Embryonic facial prominence (tissue), 1 donor: ENCODE data around the gene COX10.
"Not testable (repeated sequence)": the region's sequence is repeated elsewhere in the genome, so short reads cannot be mapped to it uniquely, and the experiment has no call there.

Experiments
- DNase-seq: peaks from one replicate; pipeline ENCODE4 v3.0.0-alpha.2; 2016; ENCODE audit errors: extremely low spot score

Gene COX10

DNA sequence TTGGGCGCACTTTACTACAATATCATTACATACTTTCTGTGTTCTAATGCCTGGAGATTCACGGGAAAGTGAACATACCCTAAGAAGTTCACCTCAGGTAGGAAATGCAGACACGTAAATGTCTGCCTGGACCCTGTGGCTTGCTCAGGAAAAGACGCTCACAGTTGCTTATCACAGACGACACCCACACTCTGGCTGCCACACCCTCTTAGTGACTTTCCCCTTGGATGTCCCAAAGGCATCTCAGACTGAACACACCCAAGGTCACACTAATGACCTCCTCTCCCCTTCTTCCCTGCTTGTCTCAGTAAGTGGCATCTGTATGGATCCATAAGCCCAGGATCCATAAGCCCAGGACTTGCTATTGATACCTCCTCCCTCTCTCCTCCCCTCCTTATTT is 134.8 kb downstream of the COX10 start:
- DNase-seq: no peak

DNA sequence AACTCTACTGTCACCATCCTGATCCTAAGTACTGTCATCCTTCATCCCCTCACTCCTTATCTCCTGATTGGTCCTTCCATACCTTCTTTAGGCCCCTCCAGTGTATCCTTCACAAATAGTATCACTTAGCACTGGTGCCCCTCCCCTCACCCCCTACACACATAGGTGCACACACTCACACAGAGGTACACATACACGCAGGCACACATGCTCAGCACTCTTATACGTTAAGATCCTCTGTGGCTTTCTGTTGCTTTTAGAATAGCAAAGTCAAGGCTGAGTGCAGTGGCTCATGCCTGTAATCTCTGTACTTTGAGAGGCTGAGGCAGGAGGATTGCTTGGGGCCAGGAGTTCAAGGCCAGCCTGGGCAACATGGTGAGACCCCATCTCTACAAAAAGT is 135.2 kb downstream of the COX10 start:
- no peak for DNase-seq

- no peak for DNase-seq
Observed at GRCh38 chr17:14205380-14205779, 136.1 kb downstream of the COX10 start.

DNA sequence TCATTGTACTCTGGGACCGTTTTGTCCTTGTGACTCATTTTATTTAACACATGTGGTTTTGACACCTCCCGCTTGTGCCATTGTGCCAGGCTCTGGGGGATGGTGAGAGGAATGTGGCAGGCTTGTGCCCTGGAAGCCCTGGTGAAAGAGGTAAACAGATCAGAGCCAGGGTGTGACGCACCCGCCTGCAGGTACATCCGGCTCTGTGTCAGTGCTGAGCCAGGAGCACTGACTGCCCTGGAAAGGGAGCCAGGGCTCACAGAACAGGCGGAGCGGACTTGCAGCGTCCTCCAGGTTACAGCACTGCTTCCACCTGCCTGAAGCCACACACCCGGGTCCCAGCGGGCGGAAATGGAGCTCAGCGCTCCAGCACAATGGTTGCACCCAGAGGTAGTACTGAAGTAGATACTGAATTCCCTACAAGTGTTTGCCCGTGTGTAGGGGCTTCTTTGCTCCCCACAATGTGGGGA is 136.7 kb downstream of the COX10 start:
- DNase-seq: no peak

- DNase-seq: no peak
Observed at GRCh38 chr17:14206891-14207290, 137.6 kb downstream of the COX10 start.

DNA sequence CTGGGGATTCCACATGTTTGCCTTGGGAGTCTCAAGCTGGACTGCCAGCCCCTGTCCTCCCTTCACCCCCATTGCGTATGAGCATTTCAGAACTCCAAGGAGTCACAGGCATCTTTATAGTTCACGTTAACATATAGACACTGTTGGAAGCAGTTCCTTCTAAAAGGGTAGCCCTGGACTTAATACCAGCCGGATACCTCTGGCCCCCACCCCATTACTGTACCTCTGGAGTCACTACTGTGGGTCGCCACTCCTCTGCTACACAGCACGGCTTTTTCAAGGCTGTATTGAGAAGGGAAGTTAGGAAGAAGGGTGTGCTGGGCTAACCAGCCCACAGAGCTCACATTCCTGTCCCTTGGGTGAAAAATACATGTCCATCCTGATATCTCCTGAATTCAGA is 138.5 kb downstream of the COX10 start:
- DNase-seq: no peak

DNA sequence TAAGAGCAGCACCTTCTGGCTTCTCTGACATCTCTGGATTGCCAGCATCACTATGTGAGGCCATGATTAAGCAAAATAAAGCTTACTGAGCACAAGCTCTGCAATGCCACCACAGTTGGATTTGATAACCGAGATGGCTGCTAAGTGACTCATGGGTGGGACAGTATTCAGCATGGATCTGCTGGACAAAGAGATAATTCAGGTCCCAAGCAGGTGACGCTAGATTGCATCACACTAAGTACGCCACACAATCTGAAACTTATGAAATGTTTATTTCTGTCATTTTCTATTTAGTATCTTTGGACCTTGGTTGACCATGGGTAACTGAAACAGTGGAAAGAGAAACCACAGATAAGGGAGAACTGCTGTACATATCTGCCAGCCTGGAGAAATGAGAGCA is 139.9 kb downstream of the COX10 start:
- no peak for DNase-seq

DNA sequence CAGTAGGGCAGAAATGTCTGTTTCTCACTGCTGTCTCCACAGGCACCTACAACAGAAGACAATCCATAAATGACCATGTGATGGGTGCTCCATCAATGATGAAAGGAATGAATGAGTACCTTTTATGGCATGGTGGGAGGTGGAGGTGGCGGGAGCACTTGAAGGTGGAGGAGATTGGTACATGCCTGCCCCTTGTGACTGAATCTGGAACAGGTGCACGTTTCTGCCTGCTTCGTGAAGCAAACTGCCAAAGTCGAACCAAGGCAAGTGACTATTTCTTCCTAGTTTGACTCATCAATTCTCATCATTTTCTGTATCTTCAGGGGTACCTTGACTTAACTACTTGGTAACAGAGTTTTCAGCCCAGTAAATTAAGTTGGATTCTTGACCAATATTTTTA is 141.9 kb downstream of the COX10 start:
- DNase-seq: no peak

DNA sequence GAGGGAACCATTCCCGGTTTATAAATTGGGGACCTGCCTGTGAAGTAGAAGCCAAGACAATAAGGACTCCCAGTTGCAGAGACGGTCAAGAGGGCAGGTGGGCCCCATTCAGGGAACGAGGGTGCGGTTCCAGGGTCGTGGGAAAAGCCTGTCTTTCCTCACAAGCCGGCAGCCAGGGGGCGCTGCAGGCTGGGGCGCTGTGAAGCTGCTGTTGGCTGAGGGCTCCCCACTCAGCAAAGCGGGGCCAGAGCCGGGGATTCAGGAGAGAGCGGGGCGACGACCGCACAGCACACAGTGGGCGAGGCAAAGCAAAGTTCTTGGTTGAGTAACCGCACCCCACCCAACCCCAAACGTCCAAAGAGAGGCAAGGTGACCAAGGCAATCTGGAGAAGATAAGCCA is 142.5 kb downstream of the COX10 start:
- DNase-seq: no peak

DNA sequence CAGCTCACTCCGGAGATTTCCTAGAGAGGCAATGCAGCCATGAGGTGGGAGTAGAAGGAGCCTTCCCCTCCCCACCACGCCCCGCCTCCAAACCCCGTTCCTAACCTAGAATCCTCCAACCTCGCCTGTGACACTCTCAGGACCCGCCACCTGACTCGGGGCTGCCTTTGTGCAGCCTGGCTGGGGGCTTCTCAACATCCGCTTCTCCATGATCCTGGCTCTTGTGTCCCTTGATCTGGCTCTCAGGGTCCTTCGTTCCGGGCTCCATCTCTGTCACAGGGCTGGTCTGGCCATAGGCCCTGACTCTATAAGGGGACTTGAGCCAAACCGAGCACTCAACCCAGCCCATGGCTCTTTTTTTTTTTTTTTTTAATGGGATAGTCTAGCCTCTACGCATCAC is 143.1 kb downstream of the COX10 start:
- DNase-seq: no peak

- no peak for DNase-seq
Observed at GRCh38 chr17:14214271-14214670, 145.0 kb downstream of the COX10 start.

- DNase-seq: no peak
Observed at GRCh38 chr17:14222611-14223010, 153.3 kb downstream of the COX10 start.

DNA sequence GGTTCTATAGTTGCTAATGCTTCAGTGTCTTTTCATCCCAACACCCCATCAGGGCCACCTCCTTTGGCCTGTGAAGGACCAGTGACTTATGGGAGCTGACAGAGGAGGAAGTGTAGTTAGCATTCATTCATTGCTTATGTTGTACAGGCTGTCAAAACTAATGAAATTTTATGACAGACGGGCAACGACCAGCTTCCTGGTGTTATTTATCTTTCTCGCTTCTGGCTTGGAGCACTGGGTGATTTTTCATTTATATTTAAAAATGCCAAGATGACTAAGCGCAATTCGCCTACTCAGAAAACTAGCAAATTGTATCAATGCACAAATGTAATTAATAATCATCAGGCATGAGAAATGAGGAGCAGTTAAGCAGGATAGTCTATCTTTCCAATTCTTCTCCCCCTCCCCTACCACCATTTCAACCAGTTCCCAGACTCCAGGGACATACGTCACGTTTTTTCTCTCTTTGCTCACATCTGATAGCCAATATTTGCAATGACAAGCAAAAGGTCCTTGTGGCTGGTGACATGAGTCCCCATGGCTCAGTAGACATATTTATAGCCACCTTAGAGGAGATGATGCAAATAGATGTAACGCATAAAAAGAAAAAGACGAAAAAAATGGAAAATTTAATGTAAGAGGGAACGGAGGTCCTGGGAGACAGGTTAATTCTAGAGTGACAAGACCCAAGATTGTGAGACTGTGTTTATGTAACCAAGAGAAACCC is 156.1 kb downstream of the COX10 start:
- DNase-seq: no peak

- no peak for DNase-seq
Observed at GRCh38 chr17:14227052-14227451, 157.7 kb downstream of the COX10 start.

DNA sequence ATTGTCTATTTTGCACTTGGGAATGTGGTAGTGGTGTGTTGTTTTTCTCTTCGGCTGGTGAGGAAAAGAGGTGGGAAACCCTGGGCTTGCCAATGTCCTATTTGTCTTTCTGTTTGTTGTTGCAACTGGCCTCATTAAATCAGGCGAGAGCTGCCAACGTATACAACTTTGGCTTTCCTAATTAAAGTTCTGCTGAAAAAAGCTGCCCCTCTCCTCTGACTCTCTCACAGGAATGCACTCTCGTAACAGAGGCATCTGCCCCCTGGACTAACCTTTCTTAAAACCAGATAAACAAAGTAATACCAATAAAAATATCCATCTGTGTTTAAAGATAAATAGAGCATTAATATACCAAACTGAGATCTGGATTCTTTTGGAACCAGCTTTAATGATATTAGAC is 159.6 kb downstream of the COX10 start:
- no peak for DNase-seq

DNA sequence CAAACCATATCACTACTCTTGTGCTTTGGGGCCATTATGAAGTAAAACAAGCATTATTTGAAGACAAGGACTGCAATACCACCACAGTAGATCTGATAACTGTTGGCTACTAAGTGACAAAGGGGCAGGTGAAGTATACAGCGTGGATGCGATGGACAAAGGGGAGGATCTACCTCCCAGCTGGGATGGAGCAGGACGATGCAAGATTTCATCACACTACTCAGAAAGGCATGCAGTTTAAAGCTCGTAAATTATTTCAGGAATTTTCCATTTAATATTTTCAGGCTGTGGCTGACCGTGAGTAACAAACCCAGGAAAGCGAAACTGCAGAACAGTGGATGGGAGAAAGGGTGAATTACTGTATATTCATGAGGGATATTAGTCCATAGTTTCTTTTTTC is 161.9 kb downstream of the COX10 start:
- DNase-seq: not testable (repeated sequence)

- DNase-seq: not testable (repeated sequence)
Observed at GRCh38 chr17:14235047-14235446, 165.7 kb downstream of the COX10 start.

DNA sequence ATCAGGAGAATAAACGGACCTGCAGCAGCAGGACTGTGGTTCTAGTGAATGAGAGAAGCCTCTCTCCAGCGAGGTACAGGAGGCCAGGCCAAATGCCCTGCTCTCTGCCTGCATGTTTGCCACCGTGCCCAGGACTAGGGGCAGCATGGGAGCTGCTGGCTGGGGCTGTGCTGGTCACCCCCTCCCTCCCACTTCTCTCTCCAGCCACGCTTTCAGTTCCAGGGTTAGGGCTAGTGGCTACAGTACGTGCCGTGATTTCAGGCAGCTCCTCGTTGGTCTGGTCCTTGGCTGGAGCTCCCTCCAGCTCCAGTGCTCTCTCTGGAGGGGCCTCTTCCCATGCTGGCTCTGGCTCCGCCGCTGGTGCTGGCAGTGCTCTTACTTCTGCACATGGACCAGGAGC is 166.7 kb downstream of the COX10 start:
- DNase-seq: not testable (repeated sequence)

- DNase-seq: not testable (repeated sequence)
Observed at GRCh38 chr17:14236762-14237161, 167.5 kb downstream of the COX10 start, which contains the start of gene CDRT15. Gene CDRT15 (minus strand): TSS chr17:14236862. CDS start chr17:14236833, 29 bp downstream.

DNA sequence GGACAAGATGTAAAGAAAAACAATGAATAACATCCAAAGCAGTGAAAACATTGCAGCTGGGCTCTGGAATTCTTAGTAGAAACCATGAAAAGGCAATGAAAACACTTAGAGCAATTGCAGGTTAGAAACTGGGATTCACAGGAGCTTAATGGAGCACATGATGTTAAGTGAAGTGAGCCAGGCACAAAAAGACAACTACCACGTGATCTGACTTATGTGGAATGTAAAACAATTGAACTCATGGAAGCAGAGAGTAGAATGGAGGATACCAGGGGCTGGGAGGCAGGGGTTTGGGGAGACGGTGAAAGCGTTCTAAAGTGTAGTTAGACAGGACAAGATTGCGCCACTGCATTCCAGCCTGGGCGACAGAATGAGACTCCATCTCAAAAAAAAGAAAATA is 170.0 kb downstream of the COX10 start:
- DNase-seq: not testable (repeated sequence)

DNA sequence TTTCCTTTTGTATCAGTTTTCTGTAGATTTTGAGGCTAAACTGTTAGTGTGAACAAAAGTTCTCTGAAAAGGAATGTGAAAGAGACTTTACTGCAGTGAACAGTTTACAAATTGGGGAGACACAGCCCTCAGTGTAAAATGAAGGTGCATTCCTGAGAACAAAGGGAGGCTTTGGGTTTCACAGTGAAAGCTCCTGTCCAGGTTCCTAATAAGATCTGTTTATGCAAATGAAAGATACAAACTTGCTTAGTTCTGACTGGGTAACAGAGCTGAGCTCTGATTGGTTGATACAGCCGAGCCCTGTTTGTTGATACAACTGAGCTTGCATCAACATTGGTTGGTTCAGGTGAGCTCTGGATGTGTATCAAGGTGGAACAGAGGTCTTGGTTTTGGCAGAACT is 175.7 kb downstream of the COX10 start:
- DNase-seq: no peak

- DNase-seq: no peak
Observed at GRCh38 chr17:14245629-14246028, 176.3 kb downstream of the COX10 start.
